H9 (cell line): ENCODE data around the gene TBXAS1. TPM values are rescaled to one million over a fixed set of nuclear protein-coding genes. Genes with fewer than 3 reads are reported as not detected.

Experiments
- DNase-seq: peaks from one replicate; pipeline ENCODE4 v3.0.0-alpha.2; 2017
- H2AFZ ChIP-seq: one replicate; pipeline ENCODE4 v1.6.1; 2013; ENCODE audit warnings: mild to moderate bottlenecking, low read length, control low read depth, moderate library complexity
- H2AK5ac ChIP-seq: 2 replicates; pipeline ENCODE4 v1.6.1; 2013; ENCODE audit warnings: low read length, control low read depth, mixed read lengths; ENCODE audit not compliant: insufficient read length
- H2BK120ac ChIP-seq: one replicate; pipeline ENCODE4 v1.6.1; 2013; ENCODE audit warnings: low read depth, mild to moderate bottlenecking, low read length, control low read depth, inconsistent platforms; ENCODE audit not compliant: poor library complexity, severe bottlenecking
- H2BK12ac ChIP-seq: 2 replicates; pipeline ENCODE4 v1.6.1; 2013; ENCODE audit warnings: low read length, control low read depth, mixed read lengths, low read depth; ENCODE audit not compliant: insufficient read length
- H2BK15ac ChIP-seq: 2 replicates; pipeline ENCODE4 v1.6.1; 2013; ENCODE audit warnings: low read depth, low read length, control low read depth
- H2BK20ac ChIP-seq: one replicate; pipeline ENCODE4 v1.6.1; 2013; ENCODE audit warnings: low read depth, mild to moderate bottlenecking, low read length, control low read depth, inconsistent platforms; ENCODE audit not compliant: poor library complexity, severe bottlenecking
- H2BK5ac ChIP-seq: 2 replicates; pipeline ENCODE4 v1.6.1; 2013; ENCODE audit warnings: low read length, control low read depth, mixed read lengths; ENCODE audit not compliant: insufficient read length
- H3K14ac ChIP-seq: 2 replicates; pipeline ENCODE4 v1.6.1; 2013; ENCODE audit warnings: low read length, control low read depth; ENCODE audit not compliant: insufficient read depth
- H3K18ac ChIP-seq: 2 replicates; pipeline ENCODE4 v1.6.1; 2013; ENCODE audit warnings: low read depth, mild to moderate bottlenecking, mixed read lengths, low read length, control low read depth; ENCODE audit not compliant: insufficient read length
- H3K23ac ChIP-seq: 2 replicates; pipeline ENCODE4 v1.6.1; 2013; ENCODE audit warnings: low read length, control low read depth, mixed read lengths, low read depth; ENCODE audit not compliant: insufficient read length
- H3K23me2 ChIP-seq: 2 replicates; pipeline ENCODE4 v1.6.1; 2013; ENCODE audit warnings: low read depth, mild to moderate bottlenecking, mixed read lengths, low read length, control low read depth; ENCODE audit not compliant: insufficient read length, poor library complexity, severe bottlenecking
- H3K27ac ChIP-seq: 2 replicates; pipeline ENCODE4 v1.5.1; 2013; ENCODE audit warnings: low read length, control low read depth, mixed read lengths, low read depth; ENCODE audit not compliant: insufficient read length
- H3K27me3 ChIP-seq: 2 replicates; pipeline ENCODE4 v1.6.1; 2013; ENCODE audit warnings: low read length, control low read depth, inconsistent platforms; ENCODE audit not compliant: insufficient read depth
- H3K4ac ChIP-seq: 2 replicates; pipeline ENCODE4 v1.6.1; 2013; ENCODE audit warnings: low read depth, mild to moderate bottlenecking, control low read depth, inconsistent platforms, low read length, moderate library complexity
- H3K4me1 ChIP-seq: 2 replicates; pipeline ENCODE4 v1.6.1; 2013; ENCODE audit warnings: low read length, control low read depth, inconsistent platforms; ENCODE audit not compliant: insufficient read depth
- H3K4me2 ChIP-seq: 2 replicates; pipeline ENCODE4 v1.6.1; 2013; ENCODE audit warnings: low read length, control low read depth, mixed read lengths; ENCODE audit not compliant: insufficient read length, insufficient read depth
- H3K56ac ChIP-seq: 2 replicates; pipeline ENCODE4 v1.6.1; 2013; ENCODE audit warnings: low read depth, mild to moderate bottlenecking, mixed read lengths, low read length, control low read depth; ENCODE audit not compliant: insufficient read length
- H3K79me1 ChIP-seq: 2 replicates; pipeline ENCODE4 v1.6.1; 2013; ENCODE audit warnings: low read depth, mild to moderate bottlenecking, moderate library complexity, low read length, control low read depth, inconsistent platforms; ENCODE audit not compliant: insufficient read depth, poor library complexity, severe bottlenecking
- H3K79me2 ChIP-seq: 2 replicates; pipeline ENCODE4 v1.6.1; 2013; ENCODE audit warnings: low read length, control low read depth, inconsistent platforms; ENCODE audit not compliant: insufficient read depth
- H3K9ac ChIP-seq: 2 replicates; pipeline ENCODE4 v1.6.1; 2013; ENCODE audit warnings: low read length, control low read depth, mixed read lengths; ENCODE audit not compliant: insufficient read length; ENCODE audit errors: extremely low read depth
- H3K9me3 ChIP-seq: one replicate; pipeline ENCODE4 v1.6.1; 2013; ENCODE audit warnings: low read depth, low read length, inconsistent platforms; ENCODE audit not compliant: control insufficient read depth
- H3T11ph ChIP-seq: one replicate; pipeline ENCODE4 v1.6.1; 2013; ENCODE audit warnings: mild to moderate bottlenecking, low read length, control low read depth, inconsistent platforms
- H4K20me1 ChIP-seq: one replicate; pipeline ENCODE4 v1.6.1; 2013; ENCODE audit not compliant: control insufficient read depth, insufficient read length, insufficient read depth
- H4K5ac ChIP-seq: 2 replicates; pipeline ENCODE4 v1.6.1; 2013; ENCODE audit warnings: low read depth, mild to moderate bottlenecking, mixed read lengths, low read length, control low read depth; ENCODE audit not compliant: insufficient read length
- H4K8ac ChIP-seq: replicated peaks from 2 replicates; pipeline ENCODE4 v1.6.1; 2013; ENCODE audit warnings: low read length, control low read depth, mixed read lengths, low read depth; ENCODE audit not compliant: insufficient read length
- H4K91ac ChIP-seq: 2 replicates; pipeline ENCODE4 v1.6.1; 2013; ENCODE audit warnings: low read depth, mild to moderate bottlenecking, moderate library complexity, mixed read lengths, low read length, control low read depth; ENCODE audit not compliant: insufficient read length
- H3K27ac Mint-ChIP-seq, 3 experiments: 2 replicates in 2 of 3; 3 replicates in 1 of 3; pipeline ENCODE4 v1.8.0; 2020 to 2021; ENCODE audit warnings: mixed read lengths in 3 of 3, mild to moderate bottlenecking in 1 of 3, moderate library complexity in 1 of 3
- H3K27me3 Mint-ChIP-seq: 2 replicates; pipeline ENCODE4 v1.8.0; 2021; ENCODE audit warnings: low read depth, mild to moderate bottlenecking, moderate library complexity, mixed read lengths
- H3K36me3 Mint-ChIP-seq, 3 experiments: 2 replicates in 2 of 3; 3 replicates in 1 of 3; pipeline ENCODE4 v1.8.0; 2020 to 2021; ENCODE audit warnings: low read depth in 3 of 3, mixed read lengths in 3 of 3; ENCODE audit not compliant: insufficient read depth in 1 of 3
- H3K4me1 Mint-ChIP-seq, 2 experiments: 2 replicates each; pipeline ENCODE4 v1.8.0; 2020; ENCODE audit warnings: mixed read lengths in 2 of 2
- H3K4me3 Mint-ChIP-seq, 2 experiments: 2 replicates in 1 of 2; 3 replicates in 1 of 2; pipeline ENCODE4 v1.8.0; 2020 to 2021; ENCODE audit warnings: mild to moderate bottlenecking in 2 of 2, mixed read lengths in 2 of 2, moderate library complexity in 1 of 2
- H3K9me3 Mint-ChIP-seq, 2 experiments: 2 replicates in 1 of 2; 3 replicates in 1 of 2; pipeline ENCODE4 v1.8.0; 2020; ENCODE audit warnings: mild to moderate bottlenecking in 2 of 2, mixed read lengths in 2 of 2, moderate library complexity in 1 of 2
- CTCF ChIP-seq: fragments of 200-600 bp; sonication (generic); conservative IDR thresholded peaks from 3 replicates; pipeline ENCODE4 v1.8.0; 2021; ENCODE audit warnings: antibody characterized with exemption, mild to moderate bottlenecking
- WGBS: extraction: QIAGEN DNeasy Blood & Tissue Kit; methylation state at CpG from one replicate; pipeline ENCODE4 v1.1.7; 2013; ENCODE audit warnings: missing lambda C conversion rate, low lambda C conversion rate, mixed read lengths; ENCODE audit not compliant: insufficient read length; ENCODE audit errors: extremely low coverage; 5-methylcytosine and 5-hydroxymethylcytosine counted together
- total RNA-seq: library from RNA; stranded (reverse); gene quantifications from 2 replicates; pipeline ENCODE4 v1.2.1, GENCODE V29; 2021

TBXAS1 gene
- total RNA-seq, 1 experiment from 2014 or later = 0.39 TPM

GRCh38 chr7:140007051-140007690, 178.1 kb downstream of the TBXAS1 start:
- no peak overlapping the region for H3K18ac ChIP-seq

More at GRCh38 chr7:140007051-140007690, 178.1 kb downstream of the TBXAS1 start:
- peaks cover 25 to 38% of the 10 kb centered on the region in 2 experiments for H3K4me1 Mint-ChIP-seq
- Histone ChIP-seq H2BK20ac (no peak overlapping the region), H3K9me3 (no peaks in the 10 kb centered on the region), H3K79me2 (no peaks in the 10 kb centered on the region), H3K4ac (no peak overlapping the region), H2BK120ac (no peak overlapping the region), H3K23ac (no peak overlapping the region), H4K8ac (no peak overlapping the region), H2BK5ac (no peak overlapping the region), H3T11ph (no peak overlapping the region), H3K14ac (no peak overlapping the region), H3K27me3 (no peaks in the 10 kb centered on the region), H2AK5ac (no peak overlapping the region), H4K91ac (no peak overlapping the region), H3K4me1 (no peaks in the 10 kb centered on the region), H3K56ac (no peak overlapping the region), H2BK12ac (no peak overlapping the region), H3K23me2 (no peaks in the 10 kb centered on the region), H3K4me2 (no peak overlapping the region), H3K27ac (no peak overlapping the region), H2BK15ac (no peak overlapping the region), H2AFZ (no peak overlapping the region), H4K5ac (no peak overlapping the region), H3K79me1 (no peaks in the 10 kb centered on the region), H4K20me1 (no peaks in the 10 kb centered on the region), H3K9ac (no peak overlapping the region)
- H3K27ac Mint-ChIP-seq = no peak overlapping the region
- WGBS = no CpG with 5 or more reads among the region's 11 CpGs
- H3K4me3 Mint-ChIP-seq = no peak overlapping the region
- H3K27me3 Mint-ChIP-seq = peaks cover 2% of the 10 kb centered on the region
- no peaks in the 10 kb centered on the region for H3K9me3 Mint-ChIP-seq
- no peaks in the 10 kb centered on the region for H3K36me3 Mint-ChIP-seq
- TF ChIP-seq CTCF = no peak
- DNase-seq = no peak
